ENCODE results near the gene IGF1R.
A peak's percentile ranks its signal among the peaks of the same experiment; 100 is the strongest.

DNA sequence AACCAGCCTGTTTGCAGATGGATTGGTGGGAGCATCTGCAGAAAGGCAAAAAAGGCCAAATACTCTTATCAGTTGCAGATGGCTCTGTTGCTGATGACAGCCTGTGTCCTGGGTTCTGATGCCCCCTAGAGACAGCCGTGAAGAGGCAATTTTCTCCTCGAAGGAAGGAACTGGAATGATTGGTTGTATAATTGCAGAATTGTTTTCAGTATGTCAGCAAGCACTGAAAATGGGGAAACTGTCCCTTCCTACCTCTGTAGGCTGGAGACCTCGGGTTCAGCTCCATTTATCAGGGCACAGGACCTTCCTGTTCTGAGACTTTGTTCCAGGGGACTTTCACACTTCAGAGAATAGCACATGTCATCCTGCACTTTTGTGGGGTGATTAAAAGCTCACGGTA lies 256.2 kb downstream of the IGF1R start:
- TF ChIP-seq, protein P1, sequence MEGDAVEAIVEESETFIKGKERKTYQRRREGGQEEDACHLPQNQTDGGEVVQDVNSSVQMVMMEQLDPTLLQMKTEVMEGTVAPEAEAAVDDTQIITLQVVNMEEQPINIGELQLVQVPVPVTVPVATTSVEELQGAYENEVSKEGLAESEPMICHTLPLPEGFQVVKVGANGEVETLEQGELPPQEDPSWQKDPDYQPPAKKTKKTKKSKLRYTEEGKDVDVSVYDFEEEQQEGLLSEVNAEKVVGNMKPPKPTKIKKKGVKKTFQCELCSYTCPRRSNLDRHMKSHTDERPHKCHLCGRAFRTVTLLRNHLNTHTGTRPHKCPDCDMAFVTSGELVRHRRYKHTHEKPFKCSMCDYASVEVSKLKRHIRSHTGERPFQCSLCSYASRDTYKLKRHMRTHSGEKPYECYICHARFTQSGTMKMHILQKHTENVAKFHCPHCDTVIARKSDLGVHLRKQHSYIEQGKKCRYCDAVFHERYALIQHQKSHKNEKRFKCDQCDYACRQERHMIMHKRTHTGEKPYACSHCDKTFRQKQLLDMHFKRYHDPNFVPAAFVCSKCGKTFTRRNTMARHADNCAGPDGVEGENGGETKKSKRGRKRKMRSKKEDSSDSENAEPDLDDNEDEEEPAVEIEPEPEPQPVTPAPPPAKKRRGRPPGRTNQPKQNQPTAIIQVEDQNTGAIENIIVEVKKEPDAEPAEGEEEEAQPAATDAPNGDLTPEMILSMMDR (IDR thresholded peaks at IDR 0.05; ENCODE audit: borderline replicate concordance, extremely low read depth, low read length, poor library complexity, severe bottlenecking): peak; percentile 69
- TF ChIP-seq EZH2 (IDR thresholded peaks at IDR 0.05; ENCODE audit: borderline replicate concordance, low read depth, low read length, severe bottlenecking): no peak

Data from DND-41 (cell line).